ENCODE measurements around the gene OR8H2.
"Not testable (repeated sequence)": the region's sequence is repeated elsewhere in the genome, so short reads cannot be mapped to it uniquely, and the experiment has no call there.

DNA sequence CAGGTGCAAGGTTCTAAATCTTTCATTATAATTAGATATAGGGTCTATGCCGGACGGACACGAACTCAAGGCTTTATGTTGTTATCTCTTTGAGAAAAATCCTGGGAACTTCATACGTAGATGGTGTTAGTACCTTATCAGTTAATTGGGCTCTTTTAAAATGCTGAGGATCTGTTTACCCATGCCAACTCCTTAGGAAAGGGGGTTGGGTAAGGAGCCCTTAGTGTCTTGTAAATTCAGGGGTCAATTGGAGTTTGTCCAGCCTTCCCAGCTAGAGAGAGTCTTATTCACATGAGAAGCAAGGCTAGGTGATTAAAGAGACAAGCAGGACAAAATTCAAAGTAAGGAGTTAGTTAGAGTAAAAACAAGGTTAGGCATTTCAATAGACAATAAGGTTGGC is 47.1 kb upstream of the OR8H2 start:
- TF ChIP-seq, protein P1, sequence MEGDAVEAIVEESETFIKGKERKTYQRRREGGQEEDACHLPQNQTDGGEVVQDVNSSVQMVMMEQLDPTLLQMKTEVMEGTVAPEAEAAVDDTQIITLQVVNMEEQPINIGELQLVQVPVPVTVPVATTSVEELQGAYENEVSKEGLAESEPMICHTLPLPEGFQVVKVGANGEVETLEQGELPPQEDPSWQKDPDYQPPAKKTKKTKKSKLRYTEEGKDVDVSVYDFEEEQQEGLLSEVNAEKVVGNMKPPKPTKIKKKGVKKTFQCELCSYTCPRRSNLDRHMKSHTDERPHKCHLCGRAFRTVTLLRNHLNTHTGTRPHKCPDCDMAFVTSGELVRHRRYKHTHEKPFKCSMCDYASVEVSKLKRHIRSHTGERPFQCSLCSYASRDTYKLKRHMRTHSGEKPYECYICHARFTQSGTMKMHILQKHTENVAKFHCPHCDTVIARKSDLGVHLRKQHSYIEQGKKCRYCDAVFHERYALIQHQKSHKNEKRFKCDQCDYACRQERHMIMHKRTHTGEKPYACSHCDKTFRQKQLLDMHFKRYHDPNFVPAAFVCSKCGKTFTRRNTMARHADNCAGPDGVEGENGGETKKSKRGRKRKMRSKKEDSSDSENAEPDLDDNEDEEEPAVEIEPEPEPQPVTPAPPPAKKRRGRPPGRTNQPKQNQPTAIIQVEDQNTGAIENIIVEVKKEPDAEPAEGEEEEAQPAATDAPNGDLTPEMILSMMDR (IDR thresholded peaks at IDR 0.05): not testable (repeated sequence)
- not testable (repeated sequence) for TF ChIP-seq EP300 (IDR thresholded peaks at IDR 0.05)

Measured in esophagus muscularis mucosa (tissue), 3 donors.